A549 (cell line): ENCODE data around the gene EPN2. TPM values are rescaled to one million over a fixed set of nuclear protein-coding genes. Genes with fewer than 3 reads are reported as not detected.

Experiments
- ATAC-seq, 2 experiments: fragments of 200-7000 bp in 1 of 2; fragments of >200 bp in 1 of 2; cut with Nextera tagmentation in 1 of 2; cut with Tn5 transposase in 1 of 2; 3 replicates each; pipeline versions ENCODE4 v1.8.0 to v1.9.1; 2018 to 2020; ENCODE audit warnings: mild to moderate bottlenecking in 1 of 2, moderate library complexity in 1 of 2
- CTCF ChIA-PET: fragments of 300-600 bp; sonication (Branson Sonifier 250); formaldehyde crosslinking; extraction: SDS; loops from one replicate; lab custom pipeline; 2021; ENCODE audit warnings: antibody characterized with exemption, inconsistent platforms; lab: Yijun Ruan, JAX
- POLR2A ChIA-PET: fragments of 350-600 bp; formaldehyde crosslinking; extraction: SDS; loops from one replicate; lab custom pipeline; 2021; ENCODE audit warnings: antibody characterized with exemption, inconsistent platforms; lab: Yijun Ruan, JAX
- DNase-seq, 2 experiments: peaks; one replicate each; pipeline versions ENCODE4 v3.0.0 to v3.0.0-alpha.2; 2011 to 2016; ENCODE audit warnings: low read depth in 1 of 2, low spot score in 1 of 2
- FAIRE-seq: peaks from 2 replicates; lab custom pipeline; 2011; peaks lifted over from hg19 to GRCh38; lab: Jason Lieb, UNC
- H3K27ac ChIP-seq, 2 experiments: fragments of >200 bp; sonication (Bioruptor Twin); formaldehyde crosslinking; 3 replicates each; pipeline ENCODE4 v1.5.1; 2016 to 2017
- H3K4me1 ChIP-seq: fragments of >200 bp; sonication (Bioruptor Twin); formaldehyde crosslinking; 3 replicates; pipeline ENCODE4 v1.6.1; 2016
- H3K4me2 ChIP-seq: fragments of >200 bp; sonication (Bioruptor Twin); formaldehyde crosslinking; 3 replicates; pipeline ENCODE4 v1.6.1; 2016
- H3K4me3 ChIP-seq: fragments of >200 bp; sonication (Bioruptor Twin); formaldehyde crosslinking; 3 replicates; pipeline ENCODE4 v1.5.1; 2016
- H3K9me3 ChIP-seq: fragments of >200 bp; sonication (Bioruptor Twin); formaldehyde crosslinking; 3 replicates; pipeline ENCODE4 v1.6.1; 2016
- ATOH8 ChIP-seq: fragments of 250-450 bp; sonication (Bioruptor Pico); IDR thresholded peaks from 2 replicates; pipeline ENCODE4 v1.5.0; 2020; ENCODE audit warnings: low read depth, mild to moderate bottlenecking, moderate library complexity
- BHLHE40 ChIP-seq: IDR thresholded peaks from 2 replicates; pipeline ENCODE4 v1.6.1; 2012; ENCODE audit warnings: low read depth, low read length, inconsistent platforms
- CBX2 ChIP-seq: fragments of 200-600 bp; sonication (generic); IDR thresholded peaks from 2 replicates; pipeline ENCODE4 v1.6.1; 2016; ENCODE audit warnings: low read depth, mild to moderate bottlenecking, borderline replicate concordance
- CBX8 ChIP-seq: fragments of 200-600 bp; sonication (generic); IDR thresholded peaks from 2 replicates; pipeline ENCODE4 v1.6.1; 2016
- CEBPB ChIP-seq, 2 experiments: fragments of >200 bp in 1 of 2; sonication (Bioruptor Twin) in 1 of 2; formaldehyde crosslinking in 1 of 2; IDR thresholded peaks; 2 replicates each; pipeline ENCODE4 v1.6.1; 2012 to 2016
- CTCF ChIP-seq: fragments of >200 bp; sonication (Bioruptor Twin); formaldehyde crosslinking; IDR thresholded peaks from 3 replicates; pipeline ENCODE4 v1.5.1; 2016
- E2F6 ChIP-seq: IDR thresholded peaks from 2 replicates; pipeline ENCODE4 v1.6.1; 2012; ENCODE audit warnings: low read depth, borderline replicate concordance
- EHF ChIP-seq: fragments of 250-450 bp; sonication (Bioruptor Pico); IDR thresholded peaks from 2 replicates; pipeline ENCODE4 v1.5.0; 2020; ENCODE audit warnings: mild to moderate bottlenecking
- EHMT2 ChIP-seq: fragments of 200-600 bp; sonication (generic); IDR thresholded peaks from 2 replicates; pipeline ENCODE4 v1.6.1; 2016; ENCODE audit warnings: antibody characterized with exemption, low read depth, mild to moderate bottlenecking, moderate library complexity
- EP300 ChIP-seq, 2 experiments: fragments of >200 bp; sonication (Bioruptor Twin); formaldehyde crosslinking; IDR thresholded peaks; 2 replicates in 1 of 2; 3 replicates in 1 of 2; pipeline ENCODE4 v1.6.1; 2016 to 2017
- FOSL2 ChIP-seq, 2 experiments: fragments of 450-650 bp in 1 of 2; fragments of >200 bp in 1 of 2; sonication (Bioruptor Twin) in 1 of 2; formaldehyde crosslinking; IDR thresholded peaks; 2 replicates each; pipeline versions ENCODE4 v1.5.0 to v1.6.1; 2016 to 2020; ENCODE audit warnings: mild to moderate bottlenecking in 1 of 2, moderate library complexity in 1 of 2
- FOXS1 ChIP-seq: fragments of 250-450 bp; sonication (Bioruptor Pico); IDR thresholded peaks from 2 replicates; pipeline ENCODE4 v1.5.0; 2020; ENCODE audit warnings: mild to moderate bottlenecking, moderate library complexity
- GATA3 ChIP-seq: IDR thresholded peaks from 2 replicates; pipeline ENCODE4 v1.6.1; 2012; ENCODE audit warnings: borderline replicate concordance
- HES2 ChIP-seq: fragments of >200 bp; sonication (Bioruptor Twin); formaldehyde crosslinking; IDR thresholded peaks from 2 replicates; pipeline ENCODE4 v1.6.1; 2016
- HOXA7 ChIP-seq: fragments of 250-450 bp; sonication (Bioruptor Pico); IDR thresholded peaks from 2 replicates; pipeline ENCODE4 v1.5.0; 2020; ENCODE audit warnings: mild to moderate bottlenecking, moderate library complexity
- HOXB13 ChIP-seq: fragments of 250-450 bp; sonication (Bioruptor Pico); IDR thresholded peaks from 2 replicates; pipeline ENCODE4 v1.5.0; 2020; ENCODE audit warnings: low read depth, mild to moderate bottlenecking, moderate library complexity
- KDM1A ChIP-seq: fragments of 200-600 bp; sonication (generic); IDR thresholded peaks from 2 replicates; pipeline ENCODE4 v1.6.1; 2016; ENCODE audit warnings: low read depth, mild to moderate bottlenecking
- KDM5A ChIP-seq: fragments of 200-600 bp; sonication (generic); IDR thresholded peaks from 2 replicates; pipeline ENCODE4 v1.6.1; 2016; ENCODE audit warnings: antibody characterized with exemption, mild to moderate bottlenecking
- MAFK ChIP-seq: fragments of 450-650 bp; IDR thresholded peaks from 2 replicates; pipeline ENCODE4 v1.6.1; 2014; ENCODE audit not compliant: partially characterized antibody
- MAX ChIP-seq: IDR thresholded peaks from 2 replicates; pipeline ENCODE4 v1.6.1; 2012
- NPAS2 ChIP-seq: fragments of 250-450 bp; sonication (Bioruptor Pico); IDR thresholded peaks from 2 replicates; pipeline ENCODE4 v1.8.0; 2022; ENCODE audit warnings: mild to moderate bottlenecking, moderate library complexity, borderline replicate concordance
- PBX3 ChIP-seq: IDR thresholded peaks from 2 replicates; pipeline ENCODE4 v1.6.1; 2012
- POLR2A ChIP-seq: IDR thresholded peaks from 2 replicates; pipeline ENCODE4 v1.6.1; 2012; ENCODE audit warnings: mild to moderate bottlenecking, low read length
- POLR2AphosphoS2 ChIP-seq: conservative IDR thresholded peaks from 2 replicates; pipeline ENCODE4 v1.6.1; 2012; ENCODE audit warnings: low read length, improper control_type of control experiment, inconsistent platforms
- RARB ChIP-seq: fragments of 250-450 bp; sonication (Bioruptor Pico); IDR thresholded peaks from 2 replicates; pipeline ENCODE4 v1.8.0; 2021; ENCODE audit warnings: mild to moderate bottlenecking, moderate library complexity
- RFX5 ChIP-seq: fragments of 450-650 bp; IDR thresholded peaks from 2 replicates; pipeline ENCODE4 v1.7.1; 2014; ENCODE audit warnings: antibody characterized with exemption, mild to moderate bottlenecking, moderate library complexity
- RNF2 ChIP-seq: fragments of 200-600 bp; sonication (generic); IDR thresholded peaks from 2 replicates; pipeline ENCODE4 v1.6.1; 2016; ENCODE audit warnings: low read depth, mild to moderate bottlenecking, antibody characterized with exemption, moderate library complexity, borderline replicate concordance
- SREBF2 ChIP-seq: fragments of 450-650 bp; IDR thresholded peaks from 2 replicates; pipeline ENCODE4 v1.6.1; 2014; ENCODE audit warnings: mild to moderate bottlenecking, moderate library complexity
- TP53 ChIP-seq: fragments of 250-450 bp; sonication (Bioruptor Pico); IDR thresholded peaks from 2 replicates; pipeline ENCODE4 v1.5.0; 2021; ENCODE audit warnings: mild to moderate bottlenecking, moderate library complexity
- WGBS: methylation state at CpG from one replicate; pipeline ENCODE4 v1.1.6; 2017; ENCODE audit errors: missing lambda C conversion rate; 5-methylcytosine and 5-hydroxymethylcytosine counted together
- polyA plus RNA-seq, 4 experiments: library from polyadenylated mRNA; depleted of rRNA in 3 of 4; stranded (reverse); fragments of >200 nt; fragmentation: RNase III in 1 of 4; extraction: RNeasy Plus Mini Kit Qiagen cat#74134 plus additional on column Dnase treatment in 1 of 4; gene quantifications; 2 replicates in 3 of 4; 3 replicates in 1 of 4; pipeline ENCODE4 v1.2.3, GENCODE V29; 2011 to 2017

Gene EPN2
- polyA plus RNA-seq, 2 of the 4 experiments (the other 2 are of a cell fraction): 32.1 to 33.8 TPM

- H3K4me3 ChIP-seq: no peak overlapping the region
- 85% methylated on average over 12 of the region's 12 CpGs for WGBS
- ATAC-seq (no peak), DNase-seq (no peak), FAIRE-seq (no peak)
- ChIA-PET CTCF (interaction anchor here (1.4 kb wide), 1 partner anchor 15 kb away, joined by 3 read pairs; no protein-coding TSS in a partner anchor), POLR2A (no interaction called here)
- H3K4me2 ChIP-seq: no peak overlapping the region
- no peaks in the 10 kb centered on the region for H3K9me3 ChIP-seq
- 0 out of 3 replicates have a peak, but pooled peaks cover 5% of the 10 kb centered on the region for H3K4me1 ChIP-seq
- no peak overlapping the region for H3K27ac ChIP-seq
- TF ChIP-seq KDM5A (no peak), E2F6 (no peak), GATA3 (no peak), BHLHE40 (no peak), EHMT2 (no peak), ATOH8 (CRISPR knock-in tag) (no peak), HES2 (no peak), CBX8 (no peak), MAX (no peak), CEBPB (IDR thresholded peaks at IDR 0.05) (no peak), EHF (no peak), RFX5 (no peak), FOXS1 (CRISPR knock-in tag) (no peak), HOXB13 (CRISPR knock-in tag) (no peak), KDM1A (no peak), HOXA7 (CRISPR knock-in tag) (no peak), POLR2A (no peak), NPAS2 (CRISPR knock-in tag) (no peak)
Measured at GRCh38 chr17:19313746-19314651, 76.8 kb downstream of the EPN2 start.

- ChIA-PET CTCF (interaction anchor here (9.6 kb wide), 1 partner anchor 9 kb away, joined by 62 read pairs; no protein-coding TSS in a partner anchor), POLR2A (no interaction called here)
- 95% methylated on average over 4 of the region's 4 CpGs for WGBS
- no peak for TF ChIP-seq MAFK
- no peak for TF ChIP-seq RFX5
- TF ChIP-seq BHLHE40: no peak
- no peak for TF ChIP-seq TP53
- TF ChIP-seq HOXB13 (CRISPR knock-in tag): no peak
- TF ChIP-seq CTCF: no peak
- no peak for TF ChIP-seq EHMT2
- no peak for TF ChIP-seq RNF2
- TF ChIP-seq RARB (CRISPR knock-in tag): no peak
- no peak for TF ChIP-seq POLR2AphosphoS2
- TF ChIP-seq KDM5A: no peak
- no peak for TF ChIP-seq EP300 (IDR thresholded peaks at IDR 0.05)
- TF ChIP-seq HES2: no peak
- no peak for TF ChIP-seq CBX2
- no peak for TF ChIP-seq PBX3
- TF ChIP-seq EHF: no peak
- no peak for TF ChIP-seq SREBF2
- no peak for TF ChIP-seq FOSL2 (IDR thresholded peaks at IDR 0.05)
- TF ChIP-seq FOSL2 (CRISPR knock-in tag; IDR thresholded peaks at IDR 0.05): no peak
- 0 out of 3 replicates have a peak, but pooled peaks cover 5% of the 10 kb centered on the region for H3K4me1 ChIP-seq
- no peak overlapping the region for H3K4me3 ChIP-seq
- no peak overlapping the region for H3K27ac ChIP-seq
- H3K9me3 ChIP-seq: no peaks in the 10 kb centered on the region
- H3K4me2 ChIP-seq: no peak overlapping the region
- no peak for ATAC-seq
- no peak for FAIRE-seq
- no peak for DNase-seq
Measured at GRCh38 chr17:19315104-19315503, 77.9 kb downstream of the EPN2 start.
